Vagina (tissue), 2 donors: ENCODE data around the gene AFAP1. TPM values are rescaled to one million over a fixed set of nuclear protein-coding genes. Genes with fewer than 3 reads are reported as not detected.

Experiments
- DNase-seq, 2 donors: peaks; one replicate each; pipeline ENCODE4 v3.0.0-alpha.2; 2017; ENCODE audit errors: extremely low spot score in 2 of 2
- H3K27ac ChIP-seq: fragments of 200-600 bp; sonication (generic); one replicate; pipeline ENCODE4 v1.5.1; 2019
- H3K27me3 ChIP-seq: fragments of 200-600 bp; sonication (generic); one replicate; pipeline ENCODE4 v1.5.1; 2019
- H3K36me3 ChIP-seq, 2 donors: fragments of 200-600 bp; sonication (generic); one replicate each; pipeline ENCODE4 v1.5.1; 2017 to 2019
- H3K4me1 ChIP-seq: fragments of 200-600 bp; sonication (generic); one replicate; pipeline ENCODE4 v1.5.1; 2019
- H3K4me3 ChIP-seq, 2 donors: fragments of 200-600 bp; sonication (generic); 1 replicate in 1 of 2; 2 replicates in 1 of 2; pipeline ENCODE4 v1.5.1; 2016 to 2019
- H3K9me3 ChIP-seq: fragments of 200-600 bp; sonication (generic); one replicate; pipeline ENCODE4 v1.5.1; 2019
- CTCF ChIP-seq, 3 experiments: fragments of 450-650 bp in 2 of 3; fragments of 200-600 bp in 1 of 3; sonication (generic) in 1 of 3; IDR thresholded peaks; one replicate each; pipeline ENCODE4 v1.5.1; 2017 to 2019; ENCODE audit warnings: antibody characterized with exemption in 3 of 3, mild to moderate bottlenecking in 2 of 3, moderate library complexity in 2 of 3
- POLR2A ChIP-seq, 2 donors: fragments of 450-650 bp; IDR thresholded peaks; one replicate each; pipeline ENCODE4 v1.6.1; 2017; ENCODE audit warnings: antibody characterized with exemption in 2 of 2, mild to moderate bottlenecking in 2 of 2, moderate library complexity in 2 of 2
- POLR2AphosphoS5 ChIP-seq, 2 donors: sonication (generic); formaldehyde crosslinking; IDR thresholded peaks; one replicate each; pipeline ENCODE4 v1.9.0; 2017; ENCODE audit warnings: antibody characterized with exemption in 2 of 2, mild to moderate bottlenecking in 2 of 2, low read depth in 1 of 2; ENCODE audit not compliant: insufficient read depth in 1 of 2
- intact Hi-C: fragments of 100-400 bp; cut with DNase I; formaldehyde crosslinking; loops from one replicate; pipeline ENCODE4 v1.15.1; 2023
- total RNA-seq: library from RNA; depleted of rRNA; stranded (reverse); fragments of >200 nt; gene quantifications from one replicate; pipeline ENCODE4 v1.2.3, GENCODE V29; 2016

Gene AFAP1
- total RNA-seq, 1 donor from 2014 or later = 20.4 TPM

- H3K27me3 ChIP-seq = no peaks in the 10 kb centered on the region
- no peak overlapping the region for H3K27ac ChIP-seq
- intact Hi-C loops = no loop called here
- no peak for TF ChIP-seq POLR2A (IDR thresholded peaks at IDR 0.05)
- TF ChIP-seq CTCF (IDR thresholded peaks at IDR 0.05) = no peak
- TF ChIP-seq POLR2AphosphoS5 (IDR thresholded peaks at IDR 0.05; ENCODE audit: insufficient read depth in 1 of 2, low read depth in 1 of 2) = no peak
- DNase-seq = no peak
- peaks cover 11% of the 10 kb centered on the region for H3K4me1 ChIP-seq
- no peaks in the 10 kb centered on the region for H3K9me3 ChIP-seq
- no peak overlapping the region for H3K4me3 ChIP-seq
- peaks cover 0 to 4% of the 10 kb centered on the region in 2 donors for H3K36me3 ChIP-seq
Observed at GRCh38 chr4:7855731-7856130, 83.9 kb downstream of the AFAP1 start.

GRCh38 chr4:7854697-7855370 is 84.8 kb downstream of the AFAP1 start:
- intact Hi-C loops = no loop called here
- Histone ChIP-seq H3K36me3 (peaks cover 0 to 4% of the 10 kb centered on the region in 2 donors), H3K9me3 (no peaks in the 10 kb centered on the region), H3K4me1 (peaks cover 11% of the 10 kb centered on the region), H3K27me3 (no peaks in the 10 kb centered on the region), H3K27ac (no peak overlapping the region), H3K4me3 (no peak overlapping the region)
- no peak for DNase-seq
- no peak for TF ChIP-seq POLR2AphosphoS5 (IDR thresholded peaks at IDR 0.05; ENCODE audit: insufficient read depth in 1 of 2, low read depth in 1 of 2)
- no peak for TF ChIP-seq CTCF (IDR thresholded peaks at IDR 0.05)
- TF ChIP-seq POLR2A (IDR thresholded peaks at IDR 0.05) = no peak

DNA sequence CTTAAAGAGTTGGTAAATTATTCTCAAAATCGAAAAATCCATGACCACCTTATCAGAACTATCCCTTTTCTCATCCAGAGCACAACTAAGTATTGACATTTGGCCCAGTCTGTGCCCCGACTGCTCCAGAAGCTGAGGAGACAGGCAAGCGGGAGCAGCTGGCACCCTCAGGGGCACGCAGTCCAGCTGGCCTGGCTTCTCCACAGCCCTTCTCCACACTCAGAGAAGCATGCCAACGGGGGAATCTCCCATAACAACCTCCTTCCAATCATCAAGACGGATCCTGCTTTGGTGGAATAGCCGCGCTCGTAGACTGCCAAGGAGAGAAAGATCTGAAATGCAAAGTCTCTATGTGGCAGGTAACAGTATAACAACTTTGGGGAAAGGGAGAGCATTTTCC is 85.4 kb downstream of the AFAP1 start:
- H3K4me1 ChIP-seq = peaks cover 11% of the 10 kb centered on the region
- H3K27ac ChIP-seq = no peak overlapping the region
- no peak overlapping the region for H3K4me3 ChIP-seq
- intact Hi-C loops = no loop called here
- H3K9me3 ChIP-seq = no peaks in the 10 kb centered on the region
- H3K36me3 ChIP-seq = peaks cover 0 to 4% of the 10 kb centered on the region in 2 donors
- DNase-seq = no peak
- H3K27me3 ChIP-seq = no peaks in the 10 kb centered on the region
- TF ChIP-seq POLR2AphosphoS5 (IDR thresholded peaks at IDR 0.05; ENCODE audit: insufficient read depth in 1 of 2, low read depth in 1 of 2) = no peak
- TF ChIP-seq POLR2A (IDR thresholded peaks at IDR 0.05) = no peak
- no peak for TF ChIP-seq CTCF (IDR thresholded peaks at IDR 0.05)

DNA sequence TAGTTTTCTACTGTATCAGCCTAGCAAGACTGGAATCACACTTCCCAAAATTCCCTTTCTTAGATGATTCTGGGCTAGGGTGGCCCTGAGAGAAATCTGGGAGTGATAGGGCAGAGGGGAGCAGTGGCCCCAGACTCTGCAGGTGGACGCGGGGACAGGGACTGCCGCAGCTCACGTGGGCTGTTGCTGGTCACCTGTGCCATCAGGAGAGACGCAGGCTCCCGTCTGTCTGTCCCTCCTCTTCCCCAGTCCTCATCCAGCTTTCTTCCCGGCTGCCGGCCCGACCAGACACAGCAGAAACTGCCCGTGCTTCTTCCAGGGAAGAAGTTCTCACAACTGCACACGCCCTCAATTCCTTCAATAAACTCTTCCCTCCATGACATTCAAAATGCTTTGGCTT is 86.4 kb downstream of the AFAP1 start:
- intact Hi-C loops = no loop called here
- Histone ChIP-seq H3K9me3 (no peaks in the 10 kb centered on the region), H3K36me3 (peaks cover 0 to 4% of the 10 kb centered on the region in 2 donors), H3K27me3 (no peaks in the 10 kb centered on the region), H3K4me3 (no peak overlapping the region), H3K4me1 (peaks cover 11% of the 10 kb centered on the region), H3K27ac (no peak overlapping the region)
- TF ChIP-seq CTCF (IDR thresholded peaks at IDR 0.05) = no peak
- no peak for TF ChIP-seq POLR2AphosphoS5 (IDR thresholded peaks at IDR 0.05; ENCODE audit: insufficient read depth in 1 of 2, low read depth in 1 of 2)
- TF ChIP-seq POLR2A (IDR thresholded peaks at IDR 0.05) = no peak
- no peak for DNase-seq

GRCh38 chr4:7852568-7853185 is 87.0 kb downstream of the AFAP1 start:
- Histone ChIP-seq H3K27ac (no peak overlapping the region), H3K9me3 (no peaks in the 10 kb centered on the region), H3K27me3 (no peaks in the 10 kb centered on the region), H3K4me1 (peaks cover 8% of the 10 kb centered on the region), H3K4me3 (no peak overlapping the region), H3K36me3 (peaks cover 0 to 4% of the 10 kb centered on the region in 2 donors)
- no peak for DNase-seq
- TF ChIP-seq CTCF (IDR thresholded peaks at IDR 0.05) = no peak
- no peak for TF ChIP-seq POLR2A (IDR thresholded peaks at IDR 0.05)
- TF ChIP-seq POLR2AphosphoS5 (IDR thresholded peaks at IDR 0.05; ENCODE audit: insufficient read depth in 1 of 2, low read depth in 1 of 2) = no peak
- intact Hi-C loops = no loop called here
